ENCODE data around the gene EFNA5.

- no peak for TF ChIP-seq CTCF (IDR thresholded peaks at IDR 0.05 in 2 of 3, conservative IDR thresholded peaks at IDR 0.05 in 1 of 3; ENCODE audit: borderline replicate concordance in 1 of 3, insufficient read depth in 1 of 3, low read depth in 2 of 3, low read length in 2 of 3)
- TF ChIP-seq, protein P1, sequence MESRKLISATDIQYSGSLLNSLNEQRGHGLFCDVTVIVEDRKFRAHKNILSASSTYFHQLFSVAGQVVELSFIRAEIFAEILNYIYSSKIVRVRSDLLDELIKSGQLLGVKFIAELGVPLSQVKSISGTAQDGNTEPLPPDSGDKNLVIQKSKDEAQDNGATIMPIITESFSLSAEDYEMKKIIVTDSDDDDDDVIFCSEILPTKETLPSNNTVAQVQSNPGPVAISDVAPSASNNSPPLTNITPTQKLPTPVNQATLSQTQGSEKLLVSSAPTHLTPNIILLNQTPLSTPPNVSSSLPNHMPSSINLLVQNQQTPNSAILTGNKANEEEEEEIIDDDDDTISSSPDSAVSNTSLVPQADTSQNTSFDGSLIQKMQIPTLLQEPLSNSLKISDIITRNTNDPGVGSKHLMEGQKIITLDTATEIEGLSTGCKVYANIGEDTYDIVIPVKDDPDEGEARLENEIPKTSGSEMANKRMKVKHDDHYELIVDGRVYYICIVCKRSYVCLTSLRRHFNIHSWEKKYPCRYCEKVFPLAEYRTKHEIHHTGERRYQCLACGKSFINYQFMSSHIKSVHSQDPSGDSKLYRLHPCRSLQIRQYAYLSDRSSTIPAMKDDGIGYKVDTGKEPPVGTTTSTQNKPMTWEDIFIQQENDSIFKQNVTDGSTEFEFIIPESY (IDR thresholded peaks at IDR 0.05; ENCODE audit: extremely low read depth, insufficient replicate concordance, low read length): no peak
- TF ChIP-seq JUND (IDR thresholded peaks at IDR 0.05): no peak
- TF ChIP-seq POLR2AphosphoS5 (IDR thresholded peaks at IDR 0.05; ENCODE audit: low read depth, low read length): no peak
- no peak for TF ChIP-seq SP1 (IDR thresholded peaks at IDR 0.05; ENCODE audit: low read depth)
- TF ChIP-seq YY1 (IDR thresholded peaks at IDR 0.05; ENCODE audit: extremely low read depth, insufficient replicate concordance, low read depth, low read length): no peak
- no peak for TF ChIP-seq POLR2A (IDR thresholded peaks at IDR 0.05; ENCODE audit: borderline replicate concordance, extremely low read depth, insufficient read depth, insufficient read length)
- no peak for TF ChIP-seq EZH2 (IDR thresholded peaks at IDR 0.05)
- no peak for TF ChIP-seq SRF (IDR thresholded peaks at IDR 0.05; ENCODE audit: low read depth)
Measured at GRCh38 chr5:107356891-107357290, 313.8 kb downstream of the EFNA5 start.
